ENCODE measurements around the gene VGLL4.

VGLL4 gene

DNA sequence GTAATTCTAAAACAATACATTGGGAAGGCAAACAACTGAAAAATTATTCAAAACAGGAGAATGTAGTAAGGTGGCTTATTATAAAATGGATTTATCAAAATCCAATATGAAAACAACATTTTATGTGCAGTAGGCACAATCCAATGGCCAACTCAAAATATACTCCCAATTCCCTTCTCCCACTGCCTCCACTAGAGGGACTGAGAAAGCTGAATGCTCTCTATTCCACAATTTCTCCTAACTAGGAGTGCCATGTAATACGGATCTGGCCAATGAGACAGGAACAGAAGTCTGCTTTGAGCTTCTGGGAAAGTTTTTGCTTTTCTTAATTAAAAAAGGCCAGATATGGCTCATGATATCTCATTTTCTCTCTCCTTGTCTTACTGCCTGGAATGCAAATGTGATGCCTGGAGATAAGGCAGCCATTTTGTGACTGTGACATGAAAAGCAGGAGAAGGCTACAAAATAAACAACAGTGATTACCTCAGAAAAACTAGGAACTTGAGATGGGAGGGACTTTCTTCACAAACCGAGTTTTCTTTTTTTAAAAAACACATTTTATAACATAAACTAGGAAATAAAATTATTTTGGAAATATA lies 18.8 kb upstream of the VGLL4 start:
- Histone ChIP-seq H4K12ac (ENCODE audit: low read depth, low read length) (no peak overlapping the region), H3K4me2 (ENCODE audit: low read length) (no peak overlapping the region), H2BK5ac (ENCODE audit: low read depth, low read length, poor library complexity) (no peak overlapping the region), H3K9ac (ENCODE audit: low read length) (no peak overlapping the region), H3K23ac (ENCODE audit: low read length) (no peak overlapping the region), H3K4me3 (ENCODE audit: low read depth, low read length) (no peak overlapping the region), H3K79me1 (ENCODE audit: low read length) (no peaks in the 10 kb centered on the region), H2AFZ (ENCODE audit: insufficient read depth, low read length, poor library complexity) (no peak overlapping the region), H3K14ac (ENCODE audit: low read length) (no peak overlapping the region), H4K8ac (ENCODE audit: low read depth, low read length) (no peak overlapping the region), H3K27me3 (ENCODE audit: insufficient read depth, low read length) (no peaks in the 10 kb centered on the region), H3K4me1 (ENCODE audit: control insufficient read depth in 1 of 2, insufficient read depth in 2 of 2, low read length in 2 of 2) (peaks cover 2 to 7% of the 10 kb centered on the region in 2 experiments), H3K9me3 (ENCODE audit: insufficient read depth, low read depth, low read length) (no peaks in the 10 kb centered on the region), H3K18ac (ENCODE audit: low read length) (no peak overlapping the region), H2AK5ac (ENCODE audit: low read length) (no peak overlapping the region), H2BK12ac (ENCODE audit: low read length) (no peak overlapping the region), H4K91ac (ENCODE audit: low read depth, low read length) (no peak overlapping the region), H3K4ac (ENCODE audit: low read depth, low read length) (no peak overlapping the region), H2BK120ac (ENCODE audit: insufficient read depth, low read length, poor library complexity) (no peak overlapping the region), H3K27ac (ENCODE audit: low read depth, low read length) (no peak overlapping the region), H3K36me3 (ENCODE audit: control insufficient read depth in 1 of 2, insufficient read depth in 2 of 2, low read length in 2 of 2) (peaks cover 0 to 3% of the 10 kb centered on the region in 2 experiments), H3K79me2 (ENCODE audit: control insufficient read depth, insufficient read depth, low read length, poor library complexity) (peaks cover 2% of the 10 kb centered on the region)
- DNase-seq, result peak; percentile 25 to 82
- WGBS (ENCODE audit: extremely low coverage, insufficient coverage, insufficient read length), result no CpG with 5 or more reads among the region's 2 CpGs

DNA sequence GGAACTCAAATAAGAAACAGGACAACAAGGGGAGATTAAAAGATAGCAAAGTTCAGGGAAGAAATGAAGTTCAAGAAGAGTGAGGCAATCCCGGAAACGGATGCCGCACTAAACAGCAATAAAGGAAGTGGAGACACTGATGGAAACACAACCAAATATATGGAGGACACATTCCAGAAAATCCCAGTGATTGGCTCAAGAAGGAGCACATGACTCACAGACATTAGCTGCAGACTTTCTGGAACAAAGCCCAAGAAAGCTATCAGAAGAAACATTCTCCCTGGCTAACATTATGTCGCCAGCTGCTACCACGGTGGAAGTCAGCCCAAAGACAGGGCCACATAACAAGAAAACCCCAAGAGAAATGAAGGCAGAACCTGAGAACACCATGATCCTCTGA lies 18.1 kb upstream of the VGLL4 start:
- Histone ChIP-seq H3K79me2 (ENCODE audit: control insufficient read depth, insufficient read depth, low read length, poor library complexity) (peaks cover 2% of the 10 kb centered on the region), H2BK5ac (ENCODE audit: low read depth, low read length, poor library complexity) (no peak overlapping the region), H3K4ac (ENCODE audit: low read depth, low read length) (no peak overlapping the region), H2AFZ (ENCODE audit: insufficient read depth, low read length, poor library complexity) (no peak overlapping the region), H2BK120ac (ENCODE audit: insufficient read depth, low read length, poor library complexity) (no peak overlapping the region), H3K27me3 (ENCODE audit: insufficient read depth, low read length) (no peaks in the 10 kb centered on the region), H3K36me3 (ENCODE audit: control insufficient read depth in 1 of 2, insufficient read depth in 2 of 2, low read length in 2 of 2) (peaks cover 0 to 3% of the 10 kb centered on the region in 2 experiments), H3K4me2 (ENCODE audit: low read length) (no peak overlapping the region), H2AK5ac (ENCODE audit: low read length) (no peak overlapping the region), H4K8ac (ENCODE audit: low read depth, low read length) (no peak overlapping the region), H3K23ac (ENCODE audit: low read length) (peak overlapping the region; percentile 25), H3K27ac (ENCODE audit: low read depth, low read length) (no peak overlapping the region), H4K12ac (ENCODE audit: low read depth, low read length) (no peak overlapping the region), H3K9me3 (ENCODE audit: insufficient read depth, low read depth, low read length) (no peaks in the 10 kb centered on the region), H3K4me1 (ENCODE audit: control insufficient read depth in 1 of 2, insufficient read depth in 2 of 2, low read length in 2 of 2) (peaks cover 2 to 7% of the 10 kb centered on the region in 2 experiments), H3K14ac (ENCODE audit: low read length) (no peak overlapping the region), H3K4me3 (ENCODE audit: low read depth, low read length) (no peak overlapping the region), H2BK12ac (ENCODE audit: low read length) (no peak overlapping the region), H3K79me1 (ENCODE audit: low read length) (no peaks in the 10 kb centered on the region), H4K91ac (ENCODE audit: low read depth, low read length) (no peak overlapping the region), H3K9ac (ENCODE audit: low read length) (peak overlapping the region; percentile 21), H3K18ac (ENCODE audit: low read length) (no peak overlapping the region)
- no CpG with 5 or more reads among the region's 5 CpGs for WGBS (ENCODE audit: extremely low coverage, insufficient coverage, insufficient read length)
- no peak for DNase-seq

DNA sequence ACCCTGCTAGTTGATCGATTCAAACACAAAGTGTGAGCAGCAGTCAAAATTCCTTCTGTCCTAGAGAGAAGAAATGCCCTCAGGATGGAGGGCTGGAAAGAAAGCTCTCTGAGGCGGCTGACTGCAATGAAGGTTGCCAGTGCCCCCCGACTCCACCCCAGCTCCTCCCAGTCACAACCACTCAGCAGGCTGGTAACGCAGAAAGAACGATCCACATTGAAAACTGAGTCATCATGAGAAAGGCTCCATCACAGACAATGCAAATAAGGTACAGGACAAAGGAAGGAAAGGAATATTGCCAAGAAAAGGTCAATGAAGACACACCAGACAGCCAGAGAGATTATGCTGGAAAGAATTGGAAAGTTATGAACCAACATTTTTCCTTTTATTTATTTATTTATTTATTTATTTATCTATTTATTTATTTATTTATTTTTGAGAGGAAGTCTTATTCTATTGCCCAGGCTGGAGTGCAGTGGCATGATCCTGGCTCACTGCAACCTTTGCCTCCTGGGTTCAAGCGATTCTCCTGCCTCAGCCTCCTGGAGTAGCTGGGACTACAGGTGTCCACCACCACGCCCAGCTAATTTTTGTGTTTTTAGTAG lies 17.4 kb upstream of the VGLL4 start:
- H2AFZ ChIP-seq (ENCODE audit: insufficient read depth, low read length, poor library complexity), result no peak overlapping the region

DNA sequence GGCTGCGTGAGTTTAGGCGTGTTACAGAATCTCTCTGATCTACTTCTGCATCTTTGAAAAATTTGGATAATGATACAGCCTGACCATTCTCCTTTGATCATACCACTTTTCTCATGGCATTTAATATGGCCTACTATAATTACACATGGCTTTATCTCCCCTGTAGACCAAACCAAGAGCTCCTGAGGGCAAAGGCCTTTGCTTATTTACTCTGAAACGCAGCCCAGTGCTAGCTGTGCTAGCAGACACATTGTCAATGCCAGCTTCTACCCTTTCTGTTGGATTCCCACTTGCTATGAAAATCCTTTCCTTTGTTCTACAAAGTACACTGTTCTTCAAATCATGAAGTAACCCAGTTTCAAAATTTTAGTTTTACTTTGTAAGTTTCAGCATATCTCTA lies 16.5 kb upstream of the VGLL4 start:
- Histone ChIP-seq H3K4me2 (ENCODE audit: low read length) (no peak overlapping the region), H4K91ac (ENCODE audit: low read depth, low read length) (no peak overlapping the region), H2BK5ac (ENCODE audit: low read depth, low read length, poor library complexity) (no peak overlapping the region), H3K79me1 (ENCODE audit: low read length) (no peaks in the 10 kb centered on the region), H3K14ac (ENCODE audit: low read length) (no peak overlapping the region), H2AK5ac (ENCODE audit: low read length) (no peak overlapping the region), H2BK120ac (ENCODE audit: insufficient read depth, low read length, poor library complexity) (no peak overlapping the region), H3K27ac (ENCODE audit: low read depth, low read length) (no peak overlapping the region), H4K8ac (ENCODE audit: low read depth, low read length) (no peak overlapping the region), H3K27me3 (ENCODE audit: insufficient read depth, low read length) (no peaks in the 10 kb centered on the region), H3K18ac (ENCODE audit: low read length) (no peak overlapping the region), H3K4me3 (ENCODE audit: low read depth, low read length) (no peak overlapping the region), H4K12ac (ENCODE audit: low read depth, low read length) (no peak overlapping the region), H3K79me2 (ENCODE audit: control insufficient read depth, insufficient read depth, low read length, poor library complexity) (no peaks in the 10 kb centered on the region), H2AFZ (ENCODE audit: insufficient read depth, low read length, poor library complexity) (no peak overlapping the region), H3K4ac (ENCODE audit: low read depth, low read length) (no peak overlapping the region), H3K4me1 (ENCODE audit: control insufficient read depth in 1 of 2, insufficient read depth in 2 of 2, low read length in 2 of 2) (peaks cover 2 to 4% of the 10 kb centered on the region in 2 experiments), H3K9ac (ENCODE audit: low read length) (no peak overlapping the region), H3K9me3 (ENCODE audit: insufficient read depth, low read depth, low read length) (no peaks in the 10 kb centered on the region), H3K36me3 (ENCODE audit: control insufficient read depth in 1 of 2, insufficient read depth in 2 of 2, low read length in 2 of 2) (no peaks in the 10 kb centered on the region), H2BK12ac (ENCODE audit: low read length) (no peak overlapping the region), H3K23ac (ENCODE audit: low read length) (no peak overlapping the region)
- DNase-seq, result no peak
- no CpG with 5 or more reads among the region's 3 CpGs for WGBS (ENCODE audit: extremely low coverage, insufficient coverage, insufficient read length)

More for the DNA sequence above, 17.4 kb upstream of the VGLL4 start:
- no peak overlapping the region for H2BK120ac ChIP-seq (ENCODE audit: insufficient read depth, low read length, poor library complexity)
- no peak overlapping the region for H3K23ac ChIP-seq (ENCODE audit: low read length)
- H3K4me3 ChIP-seq (ENCODE audit: low read depth, low read length), result no peak overlapping the region
- WGBS (ENCODE audit: extremely low coverage, insufficient coverage, insufficient read length), result no CpG with 5 or more reads among the region's 7 CpGs
- H3K18ac ChIP-seq (ENCODE audit: low read length), result peak overlapping the region; percentile 37
- H3K9me3 ChIP-seq (ENCODE audit: insufficient read depth, low read depth, low read length), result no peaks in the 10 kb centered on the region
- H3K4me2 ChIP-seq (ENCODE audit: low read length), result no peak overlapping the region
- no peak overlapping the region for H3K14ac ChIP-seq (ENCODE audit: low read length)
- no peak overlapping the region for H2BK5ac ChIP-seq (ENCODE audit: low read depth, low read length, poor library complexity)
- no peak overlapping the region for H3K9ac ChIP-seq (ENCODE audit: low read length)
- no peak overlapping the region for H2AK5ac ChIP-seq (ENCODE audit: low read length)
- H3K4ac ChIP-seq (ENCODE audit: low read depth, low read length), result peak overlapping the region; percentile 68
- H4K12ac ChIP-seq (ENCODE audit: low read depth, low read length), result no peak overlapping the region
- H3K4me1 ChIP-seq (ENCODE audit: control insufficient read depth in 1 of 2, insufficient read depth in 2 of 2, low read length in 2 of 2), result peaks cover 2 to 7% of the 10 kb centered on the region in 2 experiments
- H4K91ac ChIP-seq (ENCODE audit: low read depth, low read length), result no peak overlapping the region
- no peaks in the 10 kb centered on the region for H3K27me3 ChIP-seq (ENCODE audit: insufficient read depth, low read length)
- no peak for DNase-seq
- H4K8ac ChIP-seq (ENCODE audit: low read depth, low read length), result peak overlapping the region; percentile 33
- H3K79me2 ChIP-seq (ENCODE audit: control insufficient read depth, insufficient read depth, low read length, poor library complexity), result peaks cover 2% of the 10 kb centered on the region
- H3K36me3 ChIP-seq (ENCODE audit: control insufficient read depth in 1 of 2, insufficient read depth in 2 of 2, low read length in 2 of 2), result peaks cover 0 to 3% of the 10 kb centered on the region in 2 experiments
- no peak overlapping the region for H3K27ac ChIP-seq (ENCODE audit: low read depth, low read length)
- H3K79me1 ChIP-seq (ENCODE audit: low read length), result no peaks in the 10 kb centered on the region
- H2BK12ac ChIP-seq (ENCODE audit: low read length), result no peak overlapping the region
